WTC11 (cell line): ENCODE measurements around the gene MPP1. TPM values are rescaled to one million over a fixed set of nuclear protein-coding genes. Genes with fewer than 3 reads are reported as not detected.

Experiments
- ATAC-seq: fragments of 200-7000 bp; cut with Tn5 transposase; 2 replicates; pipeline ENCODE4 v1.10.0; 2021; ENCODE audit warnings: mild to moderate bottlenecking, moderate library complexity
- CTCF ChIA-PET: fragments of 300-600 bp; sonication (Branson Sonifier 250); formaldehyde crosslinking; loops from one replicate; lab custom pipeline; 2021; ENCODE audit warnings: antibody characterized with exemption; lab: Charles Lee
- POLR2A ChIA-PET: fragments of 350-600 bp; sonication (Branson Sonifier 250); formaldehyde crosslinking; loops from one replicate; lab custom pipeline; 2021; ENCODE audit warnings: antibody characterized with exemption; lab: Charles Lee
- DNase-seq: peaks from one replicate; pipeline ENCODE4 v3.0.0; 2021; ENCODE audit warnings: low spot score
- H3K27ac Mint-ChIP-seq: 2 replicates; pipeline ENCODE4 v1.8.0; 2021; ENCODE audit warnings: mixed read lengths
- H3K27me3 Mint-ChIP-seq: 2 replicates; pipeline ENCODE4 v1.8.0; 2021; ENCODE audit warnings: low read depth, mild to moderate bottlenecking, moderate library complexity, mixed read lengths
- H3K36me3 Mint-ChIP-seq: 2 replicates; pipeline ENCODE4 v1.8.0; 2021; ENCODE audit warnings: mixed read lengths
- H3K4me1 Mint-ChIP-seq: 2 replicates; pipeline ENCODE4 v1.8.0; 2022; ENCODE audit warnings: mixed read lengths
- H3K4me3 Mint-ChIP-seq: 2 replicates; pipeline ENCODE4 v1.8.0; 2021; ENCODE audit warnings: mild to moderate bottlenecking, moderate library complexity, mixed read lengths
- H3K9me3 Mint-ChIP-seq: 2 replicates; pipeline ENCODE4 v1.8.0; 2021; ENCODE audit warnings: mixed read lengths
- ATF1 ChIP-seq: sonication (generic); formaldehyde crosslinking; IDR thresholded peaks from 2 replicates; pipeline ENCODE4 v1.8.1; 2023; ENCODE audit warnings: mild to moderate bottlenecking, moderate library complexity, missing genetic modification reagents
- FOXJ3 ChIP-seq: sonication (generic); formaldehyde crosslinking; IDR thresholded peaks from 2 replicates; pipeline ENCODE4 v1.9.0; 2021; ENCODE audit warnings: missing genetic modification reagents, mild to moderate bottlenecking, borderline replicate concordance
- FOXK1 ChIP-seq: sonication (generic); formaldehyde crosslinking; IDR thresholded peaks from 2 replicates; pipeline ENCODE4 v1.8.0; 2022; ENCODE audit warnings: mild to moderate bottlenecking, moderate library complexity, missing genetic modification reagents
- GRHL2 ChIP-seq: fragments of 250-450 bp; sonication (Bioruptor Pico); IDR thresholded peaks from 2 replicates; pipeline ENCODE4 v1.8.0; 2022; ENCODE audit warnings: mild to moderate bottlenecking, moderate library complexity; ENCODE audit not compliant: insufficient replicate concordance, severe bottlenecking
- HMGA2 ChIP-seq: fragments of 250-450 bp; sonication (Bioruptor Pico); IDR thresholded peaks from 2 replicates; pipeline ENCODE4 v1.4.0; 2021; ENCODE audit warnings: mild to moderate bottlenecking, moderate library complexity
- JAZF1 ChIP-seq: fragments of 250-450 bp; sonication (Bioruptor Pico); IDR thresholded peaks from 2 replicates; pipeline ENCODE4 v1.9.0; 2021; ENCODE audit warnings: moderate library complexity, mild to moderate bottlenecking, inconsistent platforms
- KAT7 ChIP-seq: sonication (generic); formaldehyde crosslinking; IDR thresholded peaks from 2 replicates; pipeline ENCODE4 v1.8.1; 2023; ENCODE audit warnings: missing genetic modification reagents, mild to moderate bottlenecking, borderline replicate concordance
- MXD4 ChIP-seq: fragments of 250-450 bp; sonication (Bioruptor Pico); IDR thresholded peaks from 2 replicates; pipeline ENCODE4 v1.8.0; 2021; ENCODE audit warnings: mild to moderate bottlenecking, moderate library complexity, borderline replicate concordance
- MYBL2 ChIP-seq: sonication (generic); formaldehyde crosslinking; IDR thresholded peaks from 2 replicates; pipeline ENCODE4 v1.8.1; 2023; ENCODE audit warnings: mild to moderate bottlenecking, moderate library complexity, missing genetic modification reagents
- NFE2L1 ChIP-seq: sonication (generic); formaldehyde crosslinking; IDR thresholded peaks from 2 replicates; pipeline ENCODE4 v1.8.1; 2023; ENCODE audit warnings: missing genetic modification reagents
- NFYB ChIP-seq: sonication (generic); formaldehyde crosslinking; conservative IDR thresholded peaks from 2 replicates; pipeline ENCODE4 v1.8.0; 2022; ENCODE audit warnings: low read depth, missing genetic modification reagents
- SMAD3 ChIP-seq: sonication (generic); formaldehyde crosslinking; IDR thresholded peaks from 2 replicates; pipeline ENCODE4 v1.8.0; 2022; ENCODE audit warnings: missing genetic modification reagents, mild to moderate bottlenecking, borderline replicate concordance
- SMAD4 ChIP-seq: sonication (generic); formaldehyde crosslinking; IDR thresholded peaks from 2 replicates; pipeline ENCODE4 v1.8.0; 2022; ENCODE audit warnings: mild to moderate bottlenecking, missing genetic modification reagents
- TEAD1 ChIP-seq: sonication (generic); formaldehyde crosslinking; IDR thresholded peaks from 2 replicates; pipeline ENCODE4 v1.8.0; 2022; ENCODE audit warnings: mild to moderate bottlenecking, missing genetic modification reagents
- TEAD4 ChIP-seq: sonication (generic); formaldehyde crosslinking; IDR thresholded peaks from 2 replicates; pipeline ENCODE4 v1.8.0; 2022; ENCODE audit warnings: mild to moderate bottlenecking, missing genetic modification reagents
- ZNF121 ChIP-seq: sonication (generic); formaldehyde crosslinking; IDR thresholded peaks from 2 replicates; pipeline ENCODE4 v1.8.0; 2023; ENCODE audit warnings: missing genetic modification reagents
- ZNF263 ChIP-seq: sonication (generic); formaldehyde crosslinking; IDR thresholded peaks from 2 replicates; pipeline ENCODE4 v1.8.1; 2022; ENCODE audit warnings: low read depth, mild to moderate bottlenecking, moderate library complexity, missing genetic modification reagents
- total RNA-seq: library from RNA; stranded (reverse); gene quantifications from 3 replicates; pipeline ENCODE4 v1.2.3, GENCODE V29; 2021
- TF ChIP-seq, protein P1 (sequence below): sonication (generic); formaldehyde crosslinking; IDR thresholded peaks from 2 replicates; pipeline ENCODE4 v1.8.0; 2023; ENCODE audit warnings: mild to moderate bottlenecking, missing genetic modification reagents
- TF ChIP-seq, protein P2 (sequence below): sonication (generic); formaldehyde crosslinking; IDR thresholded peaks from 2 replicates; pipeline ENCODE4 v1.8.1; 2023; ENCODE audit warnings: mild to moderate bottlenecking, missing genetic modification reagents, moderate library complexity
- TF ChIP-seq, protein P3 (sequence below): sonication (generic); formaldehyde crosslinking; conservative IDR thresholded peaks from 2 replicates; pipeline ENCODE4 v1.8.1; 2023; ENCODE audit warnings: mild to moderate bottlenecking, low read depth, missing genetic modification reagents, moderate library complexity
- TF ChIP-seq, protein P4 (sequence below): sonication (generic); formaldehyde crosslinking; conservative IDR thresholded peaks from 2 replicates; pipeline ENCODE4 v1.8.1; 2022; ENCODE audit warnings: mild to moderate bottlenecking, missing genetic modification reagents
- TF ChIP-seq, protein P5 (sequence below): sonication (generic); formaldehyde crosslinking; IDR thresholded peaks from 2 replicates; pipeline ENCODE4 v1.8.1; 2022; ENCODE audit warnings: mild to moderate bottlenecking, moderate library complexity, missing genetic modification reagents
- TF ChIP-seq, protein P6 (sequence below): sonication (generic); formaldehyde crosslinking; IDR thresholded peaks from 2 replicates; pipeline ENCODE4 v1.8.1; 2022; ENCODE audit warnings: mild to moderate bottlenecking, missing genetic modification reagents, moderate library complexity, borderline replicate concordance

Gene MPP1
- total RNA-seq, 1 experiment from 2014 or later, result 15.8 TPM

DNA sequence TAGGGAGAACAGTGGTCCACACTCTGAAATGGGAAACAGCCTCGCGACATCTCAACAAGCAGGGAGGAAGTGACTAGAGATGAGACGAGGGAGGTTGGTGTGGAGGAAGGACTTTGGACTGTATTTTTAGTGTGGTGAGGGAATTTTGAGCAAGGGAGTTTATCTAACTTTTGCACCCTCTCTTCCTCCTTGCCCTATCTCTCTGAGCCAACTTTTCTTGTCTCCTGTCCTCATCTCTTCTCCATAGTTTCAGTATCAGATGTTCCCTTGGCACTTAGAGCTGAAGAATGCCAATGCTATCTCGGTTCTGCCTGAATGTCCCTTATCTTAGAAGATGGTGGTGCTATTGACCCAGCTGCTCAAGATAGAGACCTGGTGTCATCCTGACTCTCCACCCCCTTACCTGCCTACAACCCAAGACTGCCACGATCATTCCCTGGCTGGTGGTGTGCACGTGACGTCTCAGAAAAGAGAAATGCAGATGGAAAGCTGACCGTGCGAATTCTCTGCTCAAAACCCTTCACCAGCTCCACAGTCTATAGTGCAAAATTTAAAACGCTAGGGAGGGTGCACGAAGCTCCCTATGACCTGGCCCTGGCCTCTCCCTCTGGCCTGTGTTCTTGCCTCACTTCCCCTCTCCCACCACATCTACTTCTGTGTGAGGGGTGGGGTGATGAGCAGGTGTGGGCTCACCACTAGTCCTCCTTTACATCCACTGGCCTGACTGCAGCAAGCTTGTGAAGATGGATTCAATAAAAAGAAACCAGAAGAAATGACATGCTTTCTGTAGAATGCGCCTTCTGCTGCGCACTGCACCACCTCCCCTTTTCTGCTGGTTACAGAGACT is 20.9 kb downstream of the MPP1 start:
- TF ChIP-seq, protein P1, sequence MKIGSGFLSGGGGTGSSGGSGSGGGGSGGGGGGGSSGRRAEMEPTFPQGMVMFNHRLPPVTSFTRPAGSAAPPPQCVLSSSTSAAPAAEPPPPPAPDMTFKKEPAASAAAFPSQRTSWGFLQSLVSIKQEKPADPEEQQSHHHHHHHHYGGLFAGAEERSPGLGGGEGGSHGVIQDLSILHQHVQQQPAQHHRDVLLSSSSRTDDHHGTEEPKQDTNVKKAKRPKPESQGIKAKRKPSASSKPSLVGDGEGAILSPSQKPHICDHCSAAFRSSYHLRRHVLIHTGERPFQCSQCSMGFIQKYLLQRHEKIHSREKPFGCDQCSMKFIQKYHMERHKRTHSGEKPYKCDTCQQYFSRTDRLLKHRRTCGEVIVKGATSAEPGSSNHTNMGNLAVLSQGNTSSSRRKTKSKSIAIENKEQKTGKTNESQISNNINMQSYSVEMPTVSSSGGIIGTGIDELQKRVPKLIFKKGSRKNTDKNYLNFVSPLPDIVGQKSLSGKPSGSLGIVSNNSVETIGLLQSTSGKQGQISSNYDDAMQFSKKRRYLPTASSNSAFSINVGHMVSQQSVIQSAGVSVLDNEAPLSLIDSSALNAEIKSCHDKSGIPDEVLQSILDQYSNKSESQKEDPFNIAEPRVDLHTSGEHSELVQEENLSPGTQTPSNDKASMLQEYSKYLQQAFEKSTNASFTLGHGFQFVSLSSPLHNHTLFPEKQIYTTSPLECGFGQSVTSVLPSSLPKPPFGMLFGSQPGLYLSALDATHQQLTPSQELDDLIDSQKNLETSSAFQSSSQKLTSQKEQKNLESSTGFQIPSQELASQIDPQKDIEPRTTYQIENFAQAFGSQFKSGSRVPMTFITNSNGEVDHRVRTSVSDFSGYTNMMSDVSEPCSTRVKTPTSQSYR (CRISPR knock-in tag), result no peak
- no peak for TF ChIP-seq FOXJ3
- TF ChIP-seq, protein P2, sequence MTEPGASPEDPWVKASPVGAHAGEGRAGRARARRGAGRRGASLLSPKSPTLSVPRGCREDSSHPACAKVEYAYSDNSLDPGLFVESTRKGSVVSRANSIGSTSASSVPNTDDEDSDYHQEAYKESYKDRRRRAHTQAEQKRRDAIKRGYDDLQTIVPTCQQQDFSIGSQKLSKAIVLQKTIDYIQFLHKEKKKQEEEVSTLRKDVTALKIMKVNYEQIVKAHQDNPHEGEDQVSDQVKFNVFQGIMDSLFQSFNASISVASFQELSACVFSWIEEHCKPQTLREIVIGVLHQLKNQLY (CRISPR knock-in tag), result no peak
- TF ChIP-seq ATF1 (CRISPR knock-in tag), result no peak
- TF ChIP-seq GRHL2 (CRISPR knock-in tag), result no peak
- TF ChIP-seq SMAD4, result no peak
- no peak for TF ChIP-seq SMAD3 (CRISPR knock-in tag)
- no peak for TF ChIP-seq TEAD1
- no peak for TF ChIP-seq ZNF121 (CRISPR knock-in tag)
- no peak for TF ChIP-seq KAT7 (CRISPR knock-in tag)
- TF ChIP-seq FOXK1 (CRISPR knock-in tag), result no peak
- TF ChIP-seq TEAD4 (CRISPR knock-in tag), result no peak
- TF ChIP-seq JAZF1, result no peak
- TF ChIP-seq, protein P3, sequence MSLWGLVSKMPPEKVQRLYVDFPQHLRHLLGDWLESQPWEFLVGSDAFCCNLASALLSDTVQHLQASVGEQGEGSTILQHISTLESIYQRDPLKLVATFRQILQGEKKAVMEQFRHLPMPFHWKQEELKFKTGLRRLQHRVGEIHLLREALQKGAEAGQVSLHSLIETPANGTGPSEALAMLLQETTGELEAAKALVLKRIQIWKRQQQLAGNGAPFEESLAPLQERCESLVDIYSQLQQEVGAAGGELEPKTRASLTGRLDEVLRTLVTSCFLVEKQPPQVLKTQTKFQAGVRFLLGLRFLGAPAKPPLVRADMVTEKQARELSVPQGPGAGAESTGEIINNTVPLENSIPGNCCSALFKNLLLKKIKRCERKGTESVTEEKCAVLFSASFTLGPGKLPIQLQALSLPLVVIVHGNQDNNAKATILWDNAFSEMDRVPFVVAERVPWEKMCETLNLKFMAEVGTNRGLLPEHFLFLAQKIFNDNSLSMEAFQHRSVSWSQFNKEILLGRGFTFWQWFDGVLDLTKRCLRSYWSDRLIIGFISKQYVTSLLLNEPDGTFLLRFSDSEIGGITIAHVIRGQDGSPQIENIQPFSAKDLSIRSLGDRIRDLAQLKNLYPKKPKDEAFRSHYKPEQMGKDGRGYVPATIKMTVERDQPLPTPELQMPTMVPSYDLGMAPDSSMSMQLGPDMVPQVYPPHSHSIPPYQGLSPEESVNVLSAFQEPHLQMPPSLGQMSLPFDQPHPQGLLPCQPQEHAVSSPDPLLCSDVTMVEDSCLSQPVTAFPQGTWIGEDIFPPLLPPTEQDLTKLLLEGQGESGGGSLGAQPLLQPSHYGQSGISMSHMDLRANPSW (CRISPR knock-in tag), result no peak
- no peak for TF ChIP-seq MYBL2 (CRISPR knock-in tag)
- TF ChIP-seq, protein P4, sequence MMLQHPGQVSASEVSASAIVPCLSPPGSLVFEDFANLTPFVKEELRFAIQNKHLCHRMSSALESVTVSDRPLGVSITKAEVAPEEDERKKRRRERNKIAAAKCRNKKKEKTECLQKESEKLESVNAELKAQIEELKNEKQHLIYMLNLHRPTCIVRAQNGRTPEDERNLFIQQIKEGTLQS, result no peak
- no peak for TF ChIP-seq HMGA2 (CRISPR knock-in tag)
- TF ChIP-seq NFE2L1 (CRISPR knock-in tag), result no peak
- no peak for TF ChIP-seq ZNF263 (CRISPR knock-in tag)
- TF ChIP-seq NFYB (CRISPR knock-in tag), result no peak
- H3K36me3 Mint-ChIP-seq, result no peaks in the 10 kb centered on the region
- ChIA-PET CTCF (no interaction called here), POLR2A (no interaction called here)
- peaks cover 12% of the 10 kb centered on the region for H3K4me1 Mint-ChIP-seq
- no peak for ATAC-seq
- no peaks in the 10 kb centered on the region; the same call in 1 of the 2 replicates for H3K27me3 Mint-ChIP-seq
- H3K27ac Mint-ChIP-seq, result no peak overlapping the region
- no peak for DNase-seq
- no peak overlapping the region for H3K4me3 Mint-ChIP-seq
- H3K9me3 Mint-ChIP-seq, result no peaks in the 10 kb centered on the region

DNA sequence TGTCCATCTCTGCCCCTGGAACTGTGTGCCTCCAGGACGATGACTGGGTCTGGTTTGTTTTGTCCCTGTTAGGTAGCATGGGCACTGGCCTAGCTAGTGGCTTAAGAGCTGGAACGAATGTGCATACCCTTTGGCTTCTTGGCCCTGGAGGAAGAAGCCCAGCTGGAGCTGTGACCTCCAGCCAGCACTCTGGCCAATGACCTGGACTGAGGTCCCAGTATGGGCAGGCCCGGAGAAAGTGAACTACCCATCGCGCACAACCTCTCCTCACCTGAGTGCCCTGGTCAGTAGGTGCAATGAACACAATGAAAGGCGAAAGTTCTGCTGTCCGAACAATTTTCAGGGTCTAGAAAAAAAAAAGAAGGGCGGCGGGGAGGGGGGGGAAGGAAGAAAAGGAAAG is 24.3 kb downstream of the MPP1 start:
- peaks cover 17% of the 10 kb centered on the region for H3K36me3 Mint-ChIP-seq
- ChIA-PET CTCF (no interaction called here), POLR2A (no interaction called here)
- DNase-seq, result no peak
- H3K9me3 Mint-ChIP-seq, result no peaks in the 10 kb centered on the region
- H3K27me3 Mint-ChIP-seq, result no peaks in the 10 kb centered on the region; the same call in 1 of the 2 replicates
- no peak overlapping the region for H3K27ac Mint-ChIP-seq
- H3K4me3 Mint-ChIP-seq, result no peak overlapping the region
- peaks cover 15% of the 10 kb centered on the region for H3K4me1 Mint-ChIP-seq
- no peak for ATAC-seq
- TF ChIP-seq, protein P5, sequence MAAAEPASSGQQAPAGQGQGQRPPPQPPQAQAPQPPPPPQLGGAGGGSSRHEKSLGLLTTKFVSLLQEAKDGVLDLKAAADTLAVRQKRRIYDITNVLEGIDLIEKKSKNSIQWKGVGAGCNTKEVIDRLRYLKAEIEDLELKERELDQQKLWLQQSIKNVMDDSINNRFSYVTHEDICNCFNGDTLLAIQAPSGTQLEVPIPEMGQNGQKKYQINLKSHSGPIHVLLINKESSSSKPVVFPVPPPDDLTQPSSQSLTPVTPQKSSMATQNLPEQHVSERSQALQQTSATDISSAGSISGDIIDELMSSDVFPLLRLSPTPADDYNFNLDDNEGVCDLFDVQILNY, result no peak
- TF ChIP-seq, protein P3 (CRISPR knock-in tag), result no peak
- TF ChIP-seq, protein P6, sequence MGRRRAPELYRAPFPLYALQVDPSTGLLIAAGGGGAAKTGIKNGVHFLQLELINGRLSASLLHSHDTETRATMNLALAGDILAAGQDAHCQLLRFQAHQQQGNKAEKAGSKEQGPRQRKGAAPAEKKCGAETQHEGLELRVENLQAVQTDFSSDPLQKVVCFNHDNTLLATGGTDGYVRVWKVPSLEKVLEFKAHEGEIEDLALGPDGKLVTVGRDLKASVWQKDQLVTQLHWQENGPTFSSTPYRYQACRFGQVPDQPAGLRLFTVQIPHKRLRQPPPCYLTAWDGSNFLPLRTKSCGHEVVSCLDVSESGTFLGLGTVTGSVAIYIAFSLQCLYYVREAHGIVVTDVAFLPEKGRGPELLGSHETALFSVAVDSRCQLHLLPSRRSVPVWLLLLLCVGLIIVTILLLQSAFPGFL (CRISPR knock-in tag), result no peak
- TF ChIP-seq MXD4 (CRISPR knock-in tag), result no peak
- no peak for TF ChIP-seq NFYB (CRISPR knock-in tag)
